C4-2B (cell line): Measurements from ENCODE around the gene DYNLT5.
"Not testable (repeated sequence)": the region's sequence is repeated elsewhere in the genome, so short reads cannot be mapped to it uniquely, and the experiment has no call there.

Source experiments
- H3K27ac ChIP-seq: fragments of 450-650 bp; 2 replicates; pipeline ENCODE4 v1.5.1; 2017
- CTCF ChIP-seq: fragments of 450-650 bp; conservative IDR thresholded peaks from 2 replicates; pipeline ENCODE4 v1.5.1; 2017; ENCODE audit warnings: mild to moderate bottlenecking
- ZFX ChIP-seq: fragments of 450-650 bp; IDR thresholded peaks from 2 replicates; pipeline ENCODE4 v1.6.1; 2017

Gene DYNLT5

DNA sequence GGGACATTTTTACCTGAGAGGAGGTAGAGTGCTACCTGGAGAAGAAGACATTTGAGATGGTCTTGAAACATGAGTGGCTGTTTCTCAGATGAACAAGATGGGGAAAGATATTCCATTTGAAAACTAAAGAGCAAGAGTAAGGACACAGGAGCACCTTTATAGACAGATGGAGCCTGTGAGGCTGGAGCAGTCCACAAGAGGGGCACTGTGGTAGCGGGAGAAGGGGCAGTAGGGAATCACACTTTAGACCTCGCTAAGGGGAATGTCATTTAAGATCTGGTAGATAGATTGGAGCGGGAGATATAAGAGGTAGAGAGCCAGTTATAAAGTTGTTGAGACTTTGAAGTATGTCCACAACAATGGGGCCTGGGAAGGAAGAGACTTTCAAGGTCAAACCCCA is 23.4 kb downstream of the DYNLT5 start:
- H3K27ac ChIP-seq: no peak overlapping the region
- TF ChIP-seq CTCF (no peak), ZFX (no peak)

- TF ChIP-seq CTCF (no peak), ZFX (no peak)
- no peak overlapping the region for H3K27ac ChIP-seq
Measured at GRCh38 chr1:66777831-66778230, 25.6 kb downstream of the DYNLT5 start.

- TF ChIP-seq CTCF: no peak
- no peak for TF ChIP-seq ZFX
- no peak overlapping the region for H3K27ac ChIP-seq
Measured at GRCh38 chr1:66778266-66778665, 26.0 kb downstream of the DYNLT5 start.

DNA sequence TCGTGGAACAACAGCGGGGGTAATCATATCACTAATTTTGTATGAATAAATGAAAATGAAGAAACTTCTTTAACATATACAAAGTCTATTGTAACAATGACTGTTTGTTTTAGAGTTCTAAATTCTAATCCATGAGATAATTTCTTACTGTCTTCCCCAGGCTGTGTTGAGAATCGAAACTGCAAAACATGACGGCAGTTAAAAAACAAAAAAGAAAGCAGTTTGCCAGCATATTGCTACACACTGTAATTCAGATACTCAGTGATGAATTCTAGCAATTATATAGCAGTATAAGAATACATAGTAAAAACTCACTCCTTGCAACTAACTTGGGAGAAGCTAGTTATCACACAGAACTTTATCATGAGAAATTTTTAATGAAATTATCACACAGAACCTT is 26.7 kb downstream of the DYNLT5 start:
- no peak overlapping the region for H3K27ac ChIP-seq
- TF ChIP-seq ZFX (no peak), CTCF (no peak)

- H3K27ac ChIP-seq: no peak overlapping the region
- no peak for TF ChIP-seq ZFX
- TF ChIP-seq CTCF: no peak
Measured at GRCh38 chr1:66779475-66780078, 27.3 kb downstream of the DYNLT5 start.

GRCh38 chr1:66785800-66786199 is 33.5 kb downstream of the DYNLT5 start:
- H3K27ac ChIP-seq: not testable (repeated sequence)

- TF ChIP-seq ZFX (no peak), CTCF (no peak)
- no peak overlapping the region for H3K27ac ChIP-seq
Measured at GRCh38 chr1:66787641-66788040, 35.4 kb downstream of the DYNLT5 start.

GRCh38 chr1:66788231-66788939 is 36.1 kb downstream of the DYNLT5 start:
- TF ChIP-seq CTCF: no peak
- TF ChIP-seq ZFX: no peak

More at GRCh38 chr1:66788231-66788939, 36.1 kb downstream of the DYNLT5 start:
- no peak overlapping the region for H3K27ac ChIP-seq
